MM.1S (cell line): ENCODE measurements around the gene FHIT.
"Not testable (repeated sequence)": the region's sequence is repeated elsewhere in the genome, so short reads cannot be mapped to it uniquely, and the experiment has no call there.

Source experiments
- DNase-seq: peaks from one replicate; pipeline ENCODE4 v3.0.0-alpha.2; 2015
- H2AFZ ChIP-seq: fragments of 300-600 bp; sonication (generic); 2 replicates; pipeline ENCODE4 v1.6.0; 2016; ENCODE audit warnings: antibody characterized with exemption, low read length
- H3F3A ChIP-seq: fragments of 300-600 bp; sonication (generic); 2 replicates; pipeline ENCODE4 v1.6.1; 2016; ENCODE audit warnings: mild to moderate bottlenecking, antibody characterized with exemption, low read length, moderate library complexity, mixed read lengths; ENCODE audit not compliant: insufficient read depth
- H3K27ac ChIP-seq: fragments of 300-600 bp; sonication (generic); 2 replicates; pipeline ENCODE4 v1.5.1; 2016; ENCODE audit warnings: mild to moderate bottlenecking, low read length
- H3K27me3 ChIP-seq: fragments of 300-600 bp; sonication (generic); replicated peaks from 2 replicates; pipeline ENCODE4 v1.6.0; 2016; ENCODE audit warnings: low read length; ENCODE audit not compliant: insufficient read depth
- H3K36me3 ChIP-seq: fragments of 300-600 bp; sonication (generic); replicated peaks from 2 replicates; pipeline ENCODE4 v1.6.1; 2016; ENCODE audit warnings: mild to moderate bottlenecking, low read length, mixed read lengths; ENCODE audit not compliant: insufficient read depth
- H3K4me1 ChIP-seq: fragments of 300-600 bp; sonication (generic); 2 replicates; pipeline ENCODE4 v1.6.1; 2016; ENCODE audit warnings: low read length, mixed read lengths
- H3K4me2 ChIP-seq: fragments of 300-600 bp; sonication (generic); 2 replicates; pipeline ENCODE4 v1.6.0; 2016; ENCODE audit warnings: low read depth, low read length
- H3K4me3 ChIP-seq: fragments of 300-600 bp; sonication (generic); 2 replicates; pipeline ENCODE4 v1.5.1; 2016; ENCODE audit warnings: low read length, mixed read lengths
- H3K79me2 ChIP-seq: fragments of 300-600 bp; sonication (generic); 2 replicates; pipeline ENCODE4 v1.6.1; 2016; ENCODE audit warnings: mixed run types, low read length, mixed read lengths
- H3K9ac ChIP-seq: fragments of 300-600 bp; sonication (generic); 2 replicates; pipeline ENCODE4 v1.6.1; 2016; ENCODE audit warnings: low read length, mixed read lengths
- H3K9me2 ChIP-seq: fragments of 300-600 bp; sonication (generic); replicated peaks from 2 replicates; pipeline ENCODE4 v1.6.1; 2016; ENCODE audit warnings: mild to moderate bottlenecking, low read length, mixed read lengths; ENCODE audit not compliant: insufficient read depth
- H3K9me3 ChIP-seq: fragments of 300-600 bp; sonication (generic); replicated peaks from 2 replicates; pipeline ENCODE4 v1.6.1; 2016; ENCODE audit warnings: mild to moderate bottlenecking, low read length, mixed read lengths; ENCODE audit not compliant: insufficient read depth
- H4K20me1 ChIP-seq: fragments of 300-600 bp; sonication (generic); 2 replicates; pipeline ENCODE4 v1.6.1; 2016; ENCODE audit warnings: mild to moderate bottlenecking, low read length, moderate library complexity, mixed read lengths; ENCODE audit not compliant: insufficient read depth
- CTCF ChIP-seq: fragments of 300-600 bp; sonication (generic); IDR thresholded peaks from 2 replicates; pipeline ENCODE4 v1.5.1; 2016; ENCODE audit warnings: antibody characterized with exemption, low read length, mixed read lengths
- EZH2 ChIP-seq: fragments of 300-600 bp; sonication (generic); optimal IDR thresholded peaks from 2 replicates; pipeline ENCODE3; 2017; ENCODE audit warnings: low read depth, mild to moderate bottlenecking, antibody characterized with exemption, low read length, mixed read lengths
- EZH2phosphoT487 ChIP-seq: fragments of 300-600 bp; sonication (generic); IDR thresholded peaks from 2 replicates; pipeline ENCODE4 v1.6.1; 2018; ENCODE audit warnings: antibody characterized with exemption, low read length

The FHIT gene

GRCh38 chr3:59808446-59808845 is 1442.8 kb downstream of the FHIT start:
- Histone ChIP-seq H3K27ac (no peak overlapping the region), H3K36me3 (no peaks in the 10 kb centered on the region), H3K9me3 (no peaks in the 10 kb centered on the region), H2AFZ (no peak overlapping the region), H3F3A (no peaks in the 10 kb centered on the region), H3K4me1 (no peaks in the 10 kb centered on the region), H3K4me3 (no peak overlapping the region), H3K79me2 (no peaks in the 10 kb centered on the region), H3K4me2 (no peak overlapping the region), H3K9me2 (no peaks in the 10 kb centered on the region), H3K27me3 (no peaks in the 10 kb centered on the region), H3K9ac (no peak overlapping the region), H4K20me1 (no peaks in the 10 kb centered on the region)
- TF ChIP-seq EZH2: no peak
- TF ChIP-seq EZH2phosphoT487: no peak
- no peak for TF ChIP-seq CTCF
- DNase-seq: no peak

- Histone ChIP-seq H2AFZ (no peak overlapping the region), H3K27me3 (no peaks in the 10 kb centered on the region), H3F3A (no peaks in the 10 kb centered on the region), H3K79me2 (no peaks in the 10 kb centered on the region), H3K9me3 (no peaks in the 10 kb centered on the region), H3K9ac (no peak overlapping the region), H3K36me3 (no peaks in the 10 kb centered on the region), H4K20me1 (no peaks in the 10 kb centered on the region), H3K4me3 (no peak overlapping the region), H3K9me2 (no peaks in the 10 kb centered on the region), H3K4me1 (no peaks in the 10 kb centered on the region), H3K4me2 (no peak overlapping the region), H3K27ac (no peak overlapping the region)
- TF ChIP-seq EZH2: no peak
- no peak for TF ChIP-seq EZH2phosphoT487
- no peak for TF ChIP-seq CTCF
- DNase-seq: no peak
Observed at GRCh38 chr3:59803268-59803667, 1448.0 kb downstream of the FHIT start.

- H3K36me3 ChIP-seq, H3K27me3 ChIP-seq, H4K20me1 ChIP-seq, H3F3A ChIP-seq, H3K4me3 ChIP-seq, H3K79me2 ChIP-seq, H3K9ac ChIP-seq, H3K4me2 ChIP-seq, H3K4me1 ChIP-seq, H2AFZ ChIP-seq, H3K27ac ChIP-seq, H3K9me2 ChIP-seq, H3K9me3 ChIP-seq, DNase-seq: not testable (repeated sequence)
Observed at GRCh38 chr3:59802453-59802852, 1448.8 kb downstream of the FHIT start.

- no peaks in the 10 kb centered on the region for H3K9me2 ChIP-seq
- no peak for TF ChIP-seq CTCF
- TF ChIP-seq EZH2phosphoT487: no peak
- TF ChIP-seq EZH2: no peak
- DNase-seq: no peak
- no peaks in the 10 kb centered on the region for H3F3A ChIP-seq
- no peaks in the 10 kb centered on the region for H3K79me2 ChIP-seq
- no peaks in the 10 kb centered on the region for H4K20me1 ChIP-seq
- no peak overlapping the region for H3K27ac ChIP-seq
- H3K4me2 ChIP-seq: no peak overlapping the region
- H3K4me1 ChIP-seq: no peaks in the 10 kb centered on the region
- no peak overlapping the region for H3K4me3 ChIP-seq
- H3K9me3 ChIP-seq: no peaks in the 10 kb centered on the region
- H3K36me3 ChIP-seq: no peaks in the 10 kb centered on the region
- no peak overlapping the region for H2AFZ ChIP-seq
- H3K27me3 ChIP-seq: no peaks in the 10 kb centered on the region
- H3K9ac ChIP-seq: no peak overlapping the region
Observed at GRCh38 chr3:59802045-59802444, 1449.2 kb downstream of the FHIT start.
